Trophoblast cell (in vitro differentiated cells and primary cell): ENCODE results near the gene SPOCK1.

Experiments used
- DNase-seq, 2 donors: peaks; one replicate each; pipeline ENCODE4 v3.0.0-alpha.2; 2016
- H2AFZ ChIP-seq: 2 replicates; pipeline ENCODE4 v1.6.1; 2013; ENCODE audit warnings: low read length, moderate library complexity, mild to moderate bottlenecking; ENCODE audit not compliant: insufficient read depth, poor library complexity
- H2AK5ac ChIP-seq: 2 replicates; pipeline ENCODE4 v1.6.1; 2013; ENCODE audit warnings: mild to moderate bottlenecking, low read length
- H2BK120ac ChIP-seq: 2 replicates; pipeline ENCODE4 v1.6.1; 2013; ENCODE audit warnings: low read length, mild to moderate bottlenecking, moderate library complexity; ENCODE audit not compliant: insufficient read depth, poor library complexity
- H2BK12ac ChIP-seq: 2 replicates; pipeline ENCODE4 v1.6.1; 2013; ENCODE audit warnings: mild to moderate bottlenecking, low read length, moderate library complexity
- H2BK5ac ChIP-seq: 2 replicates; pipeline ENCODE4 v1.6.1; 2013; ENCODE audit warnings: low read length, low read depth, moderate library complexity, mild to moderate bottlenecking; ENCODE audit not compliant: poor library complexity
- H3K14ac ChIP-seq: 2 replicates; pipeline ENCODE4 v1.6.1; 2013; ENCODE audit warnings: mild to moderate bottlenecking, low read length
- H3K18ac ChIP-seq: 2 replicates; pipeline ENCODE4 v1.6.1; 2013; ENCODE audit warnings: mild to moderate bottlenecking, low read length
- H3K23ac ChIP-seq: 2 replicates; pipeline ENCODE4 v1.6.1; 2013; ENCODE audit warnings: low read length
- H3K27ac ChIP-seq: 2 replicates; pipeline ENCODE4 v1.5.1; 2013; ENCODE audit warnings: low read depth, mild to moderate bottlenecking, inconsistent platforms, low read length, moderate library complexity
- H3K27me3 ChIP-seq: 2 replicates; pipeline ENCODE4 v1.6.1; 2013; ENCODE audit warnings: inconsistent platforms, mild to moderate bottlenecking, low read length, moderate library complexity; ENCODE audit not compliant: insufficient read depth
- H3K36me3 ChIP-seq, 2 experiments: 1 replicate in 1 of 2; 2 replicates in 1 of 2; pipeline ENCODE4 v1.6.1; 2013; ENCODE audit warnings: low read length in 2 of 2, mild to moderate bottlenecking in 2 of 2, moderate library complexity in 1 of 2; ENCODE audit not compliant: insufficient read depth in 2 of 2, control insufficient read depth in 1 of 2
- H3K4ac ChIP-seq: 2 replicates; pipeline ENCODE4 v1.6.1; 2013; ENCODE audit warnings: low read depth, mild to moderate bottlenecking, low read length, moderate library complexity
- H3K4me1 ChIP-seq, 2 experiments: 1 replicate in 1 of 2; 2 replicates in 1 of 2; pipeline ENCODE4 v1.6.1; 2013; ENCODE audit warnings: low read length in 2 of 2, mild to moderate bottlenecking in 2 of 2, moderate library complexity in 1 of 2; ENCODE audit not compliant: insufficient read depth in 2 of 2, control insufficient read depth in 1 of 2
- H3K4me2 ChIP-seq: 2 replicates; pipeline ENCODE4 v1.6.1; 2013; ENCODE audit warnings: inconsistent platforms, mild to moderate bottlenecking, low read length, moderate library complexity
- H3K4me3 ChIP-seq: 2 replicates; pipeline ENCODE4 v1.5.1; 2013; ENCODE audit warnings: mild to moderate bottlenecking, low read depth, low read length, inconsistent platforms
- H3K79me1 ChIP-seq: one replicate; pipeline ENCODE4 v1.6.1; 2013; ENCODE audit warnings: low read length
- H3K79me2 ChIP-seq: 2 replicates; pipeline ENCODE4 v1.6.1; 2013; ENCODE audit warnings: low read length, mild to moderate bottlenecking; ENCODE audit not compliant: control insufficient read depth, insufficient read depth, poor library complexity
- H3K9ac ChIP-seq: 2 replicates; pipeline ENCODE4 v1.6.1; 2013; ENCODE audit warnings: mild to moderate bottlenecking, low read length
- H3K9me3 ChIP-seq: 2 replicates; pipeline ENCODE4 v1.6.1; 2013; ENCODE audit warnings: low read depth, mild to moderate bottlenecking, control low read depth, inconsistent platforms, low read length; ENCODE audit not compliant: insufficient read depth
- H4K12ac ChIP-seq: 2 replicates; pipeline ENCODE4 v1.6.1; 2013; ENCODE audit warnings: low read depth, mild to moderate bottlenecking, low read length, moderate library complexity
- H4K8ac ChIP-seq: 2 replicates; pipeline ENCODE4 v1.6.1; 2013; ENCODE audit warnings: low read depth, mild to moderate bottlenecking, low read length, moderate library complexity
- H4K91ac ChIP-seq: one replicate; pipeline ENCODE4 v1.6.1; 2013; ENCODE audit warnings: low read depth, mild to moderate bottlenecking, low read length, moderate library complexity
- WGBS: extraction: QIAGEN DNeasy Blood & Tissue Kit; methylation state at CpG from one replicate; pipeline ENCODE4 v1.1.7; 2013; ENCODE audit warnings: missing lambda C conversion rate; ENCODE audit not compliant: insufficient read length, insufficient coverage; ENCODE audit errors: extremely low coverage; 5-methylcytosine and 5-hydroxymethylcytosine counted together

The SPOCK1 gene

GRCh38 chr5:137320056-137321045 is 178.8 kb downstream of the SPOCK1 start:
- no peak overlapping the region for H2BK12ac ChIP-seq
- H3K4me3 ChIP-seq, result no peak overlapping the region
- no peak overlapping the region for H2AFZ ChIP-seq
- no peak overlapping the region for H2AK5ac ChIP-seq
- no peak overlapping the region for H3K18ac ChIP-seq
- DNase-seq, result peak; percentile 40 to 84
- no peak overlapping the region for H4K12ac ChIP-seq
- H3K9me3 ChIP-seq, result no peaks in the 10 kb centered on the region
- no peaks in the 10 kb centered on the region for H3K36me3 ChIP-seq
- no peak overlapping the region for H2BK5ac ChIP-seq
- H3K4me1 ChIP-seq, result peaks cover 0 to 2% of the 10 kb centered on the region in 2 experiments
- WGBS, result no CpG with 5 or more reads among the region's 3 CpGs
- peak overlapping the region; percentile 75 for H3K27ac ChIP-seq
- no peak overlapping the region for H3K4ac ChIP-seq
- H3K79me1 ChIP-seq, result no peaks in the 10 kb centered on the region
- no peaks in the 10 kb centered on the region for H3K79me2 ChIP-seq
- no peak overlapping the region for H4K91ac ChIP-seq
- H2BK120ac ChIP-seq, result no peak overlapping the region
- H3K9ac ChIP-seq, result no peak overlapping the region
- H3K27me3 ChIP-seq, result no peaks in the 10 kb centered on the region
- no peak overlapping the region for H3K14ac ChIP-seq
- peak overlapping the region; percentile 33 for H3K4me2 ChIP-seq
- H4K8ac ChIP-seq, result no peak overlapping the region
- no peak overlapping the region for H3K23ac ChIP-seq

GRCh38 chr5:137318027-137318426 is 181.1 kb downstream of the SPOCK1 start:
- Histone ChIP-seq H3K9me3 (no peaks in the 10 kb centered on the region), H3K4me3 (no peak overlapping the region), H4K91ac (no peak overlapping the region), H2BK5ac (no peak overlapping the region), H3K4me1 (peaks cover 0 to 2% of the 10 kb centered on the region in 2 experiments), H3K79me1 (no peaks in the 10 kb centered on the region), H2BK12ac (no peak overlapping the region), H3K36me3 (no peaks in the 10 kb centered on the region), H3K4me2 (no peak overlapping the region), H3K18ac (no peak overlapping the region), H2BK120ac (no peak overlapping the region), H3K4ac (no peak overlapping the region), H3K27me3 (no peaks in the 10 kb centered on the region), H3K9ac (no peak overlapping the region), H2AK5ac (no peak overlapping the region), H4K8ac (no peak overlapping the region), H2AFZ (no peak overlapping the region), H3K27ac (no peak overlapping the region), H4K12ac (no peak overlapping the region), H3K14ac (no peak overlapping the region), H3K79me2 (no peaks in the 10 kb centered on the region), H3K23ac (no peak overlapping the region)
- no peak for DNase-seq
- WGBS, result 100% methylated on average over 1 of the region's 6 CpGs

GRCh38 chr5:137316346-137316736 is 182.8 kb downstream of the SPOCK1 start:
- Histone ChIP-seq H2BK5ac (no peak overlapping the region), H3K9me3 (no peaks in the 10 kb centered on the region)

GRCh38 chr5:137315534-137316345 is 183.4 kb downstream of the SPOCK1 start:
- no CpG with 5 or more reads among the region's 8 CpGs for WGBS
- H3K4me2 ChIP-seq, result no peak overlapping the region
- no peak for DNase-seq

More at GRCh38 chr5:137316346-137316736, 182.8 kb downstream of the SPOCK1 start:
- Histone ChIP-seq H3K27ac (no peak overlapping the region), H3K79me2 (no peaks in the 10 kb centered on the region), H3K36me3 (no peaks in the 10 kb centered on the region), H4K8ac (no peak overlapping the region), H2AFZ (no peak overlapping the region), H4K91ac (no peak overlapping the region), H3K4me3 (no peak overlapping the region), H3K27me3 (no peaks in the 10 kb centered on the region), H2BK12ac (no peak overlapping the region), H2AK5ac (no peak overlapping the region), H3K23ac (no peak overlapping the region), H3K4ac (no peak overlapping the region), H3K18ac (no peak overlapping the region), H3K79me1 (no peaks in the 10 kb centered on the region), H3K14ac (no peak overlapping the region), H3K4me1 (peaks cover 0 to 2% of the 10 kb centered on the region in 2 experiments), H3K9ac (no peak overlapping the region), H3K4me2 (no peak overlapping the region), H4K12ac (no peak overlapping the region), H2BK120ac (no peak overlapping the region)
- no CpG with 5 or more reads among the region's 1 CpG for WGBS
- no peak for DNase-seq

More at GRCh38 chr5:137315534-137316345, 183.4 kb downstream of the SPOCK1 start:
- Histone ChIP-seq H2AK5ac (no peak overlapping the region), H3K23ac (no peak overlapping the region), H3K9me3 (no peaks in the 10 kb centered on the region), H3K36me3 (no peaks in the 10 kb centered on the region), H2BK5ac (no peak overlapping the region), H3K18ac (no peak overlapping the region), H4K12ac (no peak overlapping the region), H3K14ac (no peak overlapping the region), H3K4me3 (no peak overlapping the region), H3K27me3 (no peaks in the 10 kb centered on the region), H2AFZ (no peak overlapping the region), H4K8ac (no peak overlapping the region), H3K4ac (no peak overlapping the region), H3K9ac (no peak overlapping the region), H3K79me1 (no peaks in the 10 kb centered on the region), H3K27ac (no peak overlapping the region), H3K4me1 (peaks cover 0 to 2% of the 10 kb centered on the region in 2 experiments), H3K79me2 (no peaks in the 10 kb centered on the region), H2BK120ac (no peak overlapping the region), H4K91ac (no peak overlapping the region), H2BK12ac (no peak overlapping the region)
